HG03442 (cell line): ENCODE results near the gene SLC1A7.

ENCODE experiments used
- ATAC-seq: cut with Tn5 transposase; IDR thresholded peaks from one replicate; pipeline ENCODE4 v1.9.1; 2021; ENCODE audit warnings: mild to moderate bottlenecking, moderate library complexity; ENCODE audit not compliant: unreplicated experiment

SLC1A7 gene

DNA sequence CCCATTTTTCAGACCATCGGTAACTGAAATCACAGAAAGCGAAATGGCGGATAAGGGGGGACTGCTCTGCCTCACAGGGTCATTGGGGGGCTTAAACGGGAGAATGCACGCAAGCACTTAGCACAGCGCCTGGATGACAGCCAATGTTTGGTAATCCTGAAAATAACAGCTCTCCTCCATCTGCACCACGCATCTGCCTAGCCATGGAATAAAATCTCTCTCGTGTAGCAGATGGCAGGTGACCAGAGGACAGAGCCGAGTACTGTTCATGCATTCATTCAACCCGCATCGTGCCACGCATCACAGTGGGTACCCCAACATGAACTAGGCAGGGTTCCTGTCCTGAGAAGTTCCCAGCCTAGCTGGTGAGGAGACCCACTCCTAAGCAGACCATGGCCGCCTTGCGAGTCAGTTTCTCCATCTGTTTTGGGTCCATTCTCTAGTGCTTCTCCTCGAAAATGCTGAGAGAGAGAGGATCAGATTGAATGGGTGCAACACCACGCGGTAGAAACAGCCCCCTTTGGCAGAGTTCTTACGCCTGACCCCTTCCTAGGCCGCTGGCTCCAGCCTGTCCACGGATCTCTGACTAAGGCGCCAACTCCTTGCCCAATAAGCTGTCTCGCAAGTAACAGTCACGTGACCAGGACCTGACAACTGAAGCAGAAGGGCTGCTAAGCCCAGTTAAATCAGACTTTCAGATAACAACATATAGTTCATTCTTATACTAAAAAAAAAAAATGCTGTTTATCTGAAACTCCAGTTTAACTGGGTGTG lies 7.3 kb downstream of the SLC1A7 start:
- no peak for ATAC-seq

DNA sequence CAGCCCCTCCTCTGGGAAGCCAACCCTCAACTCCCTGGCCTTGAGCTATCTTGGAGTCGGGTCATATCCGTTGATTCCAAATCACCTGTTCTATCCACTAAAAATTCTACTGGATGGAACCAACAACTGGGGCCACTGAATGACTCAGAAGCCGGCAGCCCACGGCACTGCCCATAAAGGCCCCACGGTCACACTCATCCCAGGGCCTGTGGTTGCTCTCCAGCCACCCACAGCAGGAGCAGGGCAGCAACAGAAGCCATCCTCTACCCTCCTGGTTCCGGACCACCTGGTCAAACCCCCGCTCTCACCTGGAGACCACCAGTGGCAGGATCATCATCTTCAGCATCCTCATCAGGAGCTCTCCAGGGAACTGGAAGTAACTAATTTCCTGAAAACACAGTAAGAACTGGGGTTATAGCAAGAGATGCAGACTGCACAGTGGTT lies 8.4 kb downstream of the SLC1A7 start:
- ATAC-seq: no peak

DNA sequence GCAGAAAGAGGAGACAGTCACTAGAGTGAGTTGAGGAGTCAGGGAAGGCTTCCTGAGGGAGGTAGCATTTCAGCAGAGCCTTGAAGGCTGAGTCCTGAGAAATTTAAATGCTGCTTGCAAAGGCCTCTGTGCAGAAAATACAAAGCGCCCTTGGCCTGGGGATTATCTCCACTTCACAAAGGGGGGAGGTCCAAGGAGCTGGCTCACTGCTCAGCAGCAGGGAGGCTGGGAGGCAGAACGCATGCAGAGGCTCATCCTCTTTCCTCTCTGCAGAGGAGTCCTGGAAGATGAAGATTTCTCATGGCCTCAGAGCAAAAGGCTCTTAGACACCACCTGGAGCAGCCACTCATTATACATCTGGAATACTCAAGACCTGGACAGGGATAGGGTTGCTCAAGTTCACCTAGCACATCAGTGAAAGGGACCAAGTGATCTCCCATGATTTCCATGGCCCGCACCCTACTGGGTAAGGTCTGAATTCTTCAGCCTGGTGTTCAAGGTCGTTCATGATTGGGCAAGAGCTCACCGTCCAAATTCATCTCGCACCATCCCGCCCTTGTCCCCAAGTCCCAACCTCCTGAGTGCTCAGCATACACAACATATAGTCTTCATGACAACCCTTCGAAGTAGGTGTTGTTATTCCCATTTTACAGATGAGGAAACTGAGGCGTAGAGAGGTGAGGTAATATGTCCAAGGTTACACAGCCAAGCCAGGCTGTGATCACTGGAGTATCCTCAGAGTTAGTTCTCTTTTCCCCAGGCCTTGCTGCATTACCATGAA lies 9.0 kb downstream of the SLC1A7 start:
- no peak for ATAC-seq

DNA sequence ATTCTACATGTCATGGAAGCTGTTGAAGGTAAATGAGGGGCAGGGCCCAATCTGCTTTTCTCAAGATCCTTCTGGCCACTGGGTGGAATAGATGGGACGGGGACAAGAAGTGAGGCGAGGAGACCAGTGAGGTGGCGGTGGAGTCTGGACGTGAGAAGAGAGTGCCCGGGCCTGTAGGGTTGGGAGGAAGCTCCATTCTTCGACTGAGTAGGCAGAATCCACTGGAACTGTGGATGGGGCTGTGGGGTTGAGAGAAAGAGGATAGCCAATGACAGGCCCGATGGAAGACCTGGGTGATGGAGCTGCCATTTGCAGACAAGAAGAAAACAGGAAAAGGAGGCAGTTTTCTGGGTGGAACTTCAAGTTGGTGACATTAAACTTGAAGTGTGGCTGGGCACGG lies 10.3 kb downstream of the SLC1A7 start:
- no peak for ATAC-seq

DNA sequence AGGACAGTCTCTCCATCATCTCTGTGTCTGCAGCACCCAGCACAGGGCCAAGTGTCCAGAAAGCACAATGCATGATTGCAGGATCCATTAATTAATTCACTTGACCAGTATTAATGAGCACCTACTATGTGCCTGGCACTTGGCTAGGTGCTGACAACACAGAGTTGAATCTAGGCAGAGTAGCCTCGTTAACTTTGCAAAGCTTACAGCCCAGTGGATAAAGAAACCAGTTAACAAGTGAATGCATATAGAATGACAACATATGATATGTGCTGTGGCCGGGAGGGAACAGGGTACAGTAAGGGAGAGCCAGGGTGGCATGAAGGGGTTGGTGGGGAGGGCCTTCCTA lies 10.9 kb downstream of the SLC1A7 start:
- ATAC-seq: no peak

DNA sequence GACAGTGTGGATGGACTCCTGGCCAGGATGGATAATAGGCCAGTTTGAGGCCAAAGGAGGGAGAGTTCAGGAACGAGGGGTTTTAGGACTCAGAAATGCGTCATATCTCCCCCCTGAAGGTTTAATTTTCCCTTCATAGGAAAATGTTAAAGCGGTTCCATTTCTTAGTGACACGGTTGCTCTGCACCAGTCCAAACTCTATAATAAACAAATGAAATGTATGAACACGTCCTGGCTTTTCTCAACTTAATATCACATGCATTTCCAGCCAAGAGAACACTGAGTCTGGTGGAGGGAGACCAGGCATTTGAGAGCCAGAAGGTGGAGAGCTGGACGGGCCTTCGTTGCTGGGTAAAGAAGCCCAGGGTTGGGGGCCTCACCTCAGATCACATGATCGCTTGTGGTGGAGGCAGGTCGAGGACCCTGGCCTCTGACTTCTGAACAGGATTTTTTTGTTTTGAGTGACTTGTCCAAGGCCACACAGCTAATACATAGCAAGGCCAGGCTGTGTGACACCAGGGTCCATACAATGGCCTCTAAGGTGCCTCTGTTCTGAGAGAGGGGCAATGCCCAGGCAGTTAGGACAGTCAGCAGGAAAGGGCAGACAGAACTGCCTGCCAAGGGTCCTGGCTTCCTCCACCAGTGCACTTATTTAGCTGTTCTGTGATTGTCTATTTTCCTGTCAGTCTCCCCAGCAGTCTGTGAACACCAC lies 11.4 kb downstream of the SLC1A7 start:
- ATAC-seq: no peak

DNA sequence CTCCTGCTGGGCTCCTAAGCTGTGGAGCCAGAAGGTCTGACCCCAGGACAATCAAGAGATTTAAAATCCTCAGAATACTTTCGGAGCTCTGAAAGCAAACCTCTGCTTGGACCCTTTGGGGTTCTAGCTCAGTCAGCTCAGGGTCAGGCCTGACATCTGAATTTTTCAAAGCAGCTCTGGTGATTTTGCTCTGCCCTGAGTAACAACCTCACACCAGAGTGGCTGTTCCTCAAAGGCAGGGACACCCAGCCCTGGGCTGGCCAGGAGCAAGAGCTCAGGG lies 11.9 kb downstream of the SLC1A7 start:
- no peak for ATAC-seq

- no peak for ATAC-seq
Observed at GRCh38 chr1:53129891-53130597, 12.4 kb downstream of the SLC1A7 start.

DNA sequence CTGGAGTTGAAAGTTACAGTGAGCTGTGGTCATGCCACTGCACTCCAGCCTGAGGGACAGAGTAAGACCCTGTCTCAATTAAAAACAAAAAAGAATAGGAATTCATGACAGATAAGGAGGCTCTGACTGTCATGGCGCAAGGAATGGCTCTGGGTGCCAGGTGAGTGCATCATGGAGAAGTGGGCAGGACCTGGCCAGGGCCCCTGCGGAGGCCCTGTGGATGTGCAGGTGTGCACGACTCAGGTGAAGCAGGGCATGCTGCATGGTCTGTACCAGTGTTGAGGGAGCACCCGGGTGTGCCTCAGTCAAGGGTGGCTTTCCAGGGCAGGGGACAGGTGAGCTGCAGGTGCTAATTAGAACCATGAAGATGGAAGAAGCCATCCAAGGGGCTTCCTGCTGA lies 14.0 kb downstream of the SLC1A7 start:
- ATAC-seq: no peak

DNA sequence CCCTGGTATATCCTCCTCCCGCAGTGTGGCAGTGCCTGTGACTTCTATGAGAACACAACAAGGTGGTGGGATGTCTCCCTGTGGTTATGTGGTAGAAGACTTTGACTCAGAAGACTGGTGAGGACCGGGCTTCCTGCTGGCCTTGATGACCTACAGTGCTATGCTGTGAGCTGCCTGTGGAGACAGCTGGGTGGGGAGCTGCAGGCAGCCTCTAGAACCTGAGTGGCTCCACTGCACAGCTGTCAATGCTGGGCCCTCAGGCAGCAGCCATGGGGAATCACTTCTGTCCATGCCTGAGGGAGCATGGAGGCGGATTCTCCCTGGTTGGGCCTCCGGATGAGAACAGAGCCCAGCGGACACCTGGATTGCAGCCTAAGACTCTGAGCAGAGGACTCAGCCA lies 14.9 kb downstream of the SLC1A7 start:
- ATAC-seq: no peak

- ATAC-seq: no peak
Observed at GRCh38 chr1:53126495-53126894, 15.9 kb downstream of the SLC1A7 start.

DNA sequence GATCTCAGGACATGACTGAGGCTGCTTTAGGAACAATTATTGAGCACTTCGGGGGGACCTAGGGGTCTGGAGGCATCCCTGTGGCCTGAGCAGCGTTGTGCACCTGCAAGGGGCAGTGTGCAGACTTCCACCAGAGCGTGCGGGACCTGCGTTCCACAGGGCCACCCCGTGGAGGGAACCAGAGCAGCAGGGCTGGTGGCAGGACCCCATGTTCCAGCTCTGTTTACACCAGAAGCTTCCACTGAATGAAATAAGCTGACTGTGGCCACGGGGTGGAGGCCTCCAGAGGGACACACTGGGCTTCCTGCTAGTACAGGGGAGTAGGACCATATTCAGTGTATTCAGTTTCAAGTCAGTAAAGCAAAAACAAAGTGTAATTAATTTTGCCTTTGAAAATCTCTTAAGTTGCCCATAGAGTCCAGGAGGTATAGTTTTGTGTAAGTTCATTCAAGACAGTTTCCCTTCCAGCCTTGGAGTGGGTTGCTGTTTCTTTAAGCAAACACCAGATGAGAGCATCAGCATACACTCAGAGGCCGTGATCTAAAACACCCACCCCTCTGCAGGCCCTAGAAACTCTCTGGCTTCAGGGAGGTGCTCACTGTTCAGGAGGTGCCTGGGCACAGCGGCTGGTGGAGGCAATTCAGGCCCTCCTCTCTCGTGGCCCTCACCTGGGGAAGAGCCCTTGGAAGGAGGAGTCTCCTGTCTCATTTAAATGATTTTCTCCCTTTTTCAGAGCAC lies 16.6 kb downstream of the SLC1A7 start:
- no peak for ATAC-seq

DNA sequence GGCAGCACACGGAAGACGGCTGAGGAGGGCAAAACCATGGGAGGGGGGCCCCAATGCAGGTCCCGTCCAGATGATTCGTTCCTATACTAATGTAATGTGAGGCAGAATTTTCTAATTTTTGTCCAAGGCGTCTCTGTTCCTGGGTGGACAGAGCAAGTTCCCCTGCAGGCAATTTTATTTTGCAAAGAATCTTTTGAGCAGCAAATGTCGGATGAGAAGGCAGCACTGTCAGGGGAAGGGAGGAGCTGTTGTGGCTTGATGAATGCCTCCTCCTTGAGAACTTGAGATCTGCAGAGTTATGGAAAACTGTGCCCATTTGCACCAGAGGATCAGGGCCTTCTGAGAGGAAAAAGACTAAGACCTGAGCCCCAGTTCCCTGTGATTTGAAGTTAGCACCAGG lies 17.3 kb downstream of the SLC1A7 start:
- ATAC-seq: no peak

- no peak for ATAC-seq
Observed at GRCh38 chr1:53123453-53124140, 18.8 kb downstream of the SLC1A7 start.

GRCh38 chr1:53122961-53123413 lies 19.5 kb downstream of the SLC1A7 start:
- ATAC-seq: no peak

DNA sequence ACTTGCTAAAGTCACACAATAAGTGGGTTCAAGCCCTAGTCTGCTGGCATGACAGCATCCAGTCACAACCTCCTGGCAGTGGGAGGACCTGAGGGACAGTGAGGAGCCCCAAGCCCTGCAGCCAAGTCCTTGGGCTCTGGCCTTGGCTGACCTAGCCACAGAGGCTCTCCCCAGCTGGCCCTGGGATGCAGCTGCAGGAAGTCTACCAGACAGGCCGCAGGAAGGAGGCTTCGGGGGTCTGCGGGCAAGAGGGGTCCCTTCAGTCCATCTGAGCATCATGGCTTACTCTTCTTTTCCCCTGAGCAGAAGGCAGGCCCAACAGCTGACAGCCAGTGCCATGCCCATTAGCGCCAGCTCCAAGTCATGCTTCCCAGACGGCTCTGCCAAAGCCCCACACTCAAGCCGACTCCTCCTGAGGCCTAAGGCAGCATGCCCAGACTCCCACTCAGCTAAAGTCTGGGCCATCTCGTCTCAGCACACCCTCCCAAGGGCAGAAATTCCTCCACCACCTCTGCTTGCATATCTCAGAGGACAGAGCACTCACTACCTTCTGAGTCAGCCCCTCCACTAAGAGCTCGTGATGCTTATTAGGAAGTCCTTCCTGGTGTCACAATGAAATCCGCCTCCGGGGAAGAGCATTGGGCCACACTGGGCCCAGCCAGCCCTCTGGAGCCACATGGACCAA lies 20.1 kb downstream of the SLC1A7 start:
- no peak for ATAC-seq

DNA sequence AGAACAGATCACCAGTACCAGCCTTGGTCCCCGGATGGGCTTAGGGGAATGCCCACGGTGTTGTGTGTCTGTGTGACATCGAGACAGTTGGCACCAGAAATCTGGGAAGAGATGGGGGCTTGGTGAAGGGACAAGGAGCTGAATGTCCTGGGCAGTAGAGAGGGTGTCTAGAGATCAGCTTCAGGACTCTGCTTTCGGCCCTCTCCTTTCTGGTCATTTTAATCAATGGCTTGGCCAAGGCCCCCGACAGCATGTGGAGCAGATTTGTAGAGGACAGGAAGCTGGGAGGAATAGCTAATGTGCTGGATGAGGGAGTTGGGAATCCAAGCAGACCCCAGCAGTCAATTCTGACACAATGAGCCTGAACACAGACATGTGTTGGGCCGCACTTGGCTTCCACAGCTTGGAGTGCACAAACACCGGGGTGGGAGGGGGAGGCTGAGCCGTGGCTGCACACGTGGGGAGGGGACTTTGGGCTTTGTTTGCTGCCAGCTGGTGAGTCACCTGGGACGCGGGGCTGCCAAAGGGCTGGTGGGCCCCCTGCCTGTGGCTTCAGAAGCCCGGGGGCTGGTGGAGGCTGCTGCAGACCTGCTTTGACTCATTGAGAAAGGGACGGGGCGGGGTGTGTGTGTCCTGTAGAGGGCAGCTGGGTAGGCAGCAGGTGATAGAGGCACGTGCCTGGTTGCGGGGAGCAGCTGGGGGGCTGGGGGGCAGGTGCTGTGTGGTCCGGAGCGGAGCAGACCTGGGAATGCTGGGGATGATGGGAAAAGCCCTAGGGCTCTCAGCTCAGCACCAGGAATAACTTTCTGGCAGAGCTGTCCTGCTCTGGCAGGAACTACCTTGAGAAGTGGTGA lies 20.9 kb downstream of the SLC1A7 start:
- no peak for ATAC-seq

DNA sequence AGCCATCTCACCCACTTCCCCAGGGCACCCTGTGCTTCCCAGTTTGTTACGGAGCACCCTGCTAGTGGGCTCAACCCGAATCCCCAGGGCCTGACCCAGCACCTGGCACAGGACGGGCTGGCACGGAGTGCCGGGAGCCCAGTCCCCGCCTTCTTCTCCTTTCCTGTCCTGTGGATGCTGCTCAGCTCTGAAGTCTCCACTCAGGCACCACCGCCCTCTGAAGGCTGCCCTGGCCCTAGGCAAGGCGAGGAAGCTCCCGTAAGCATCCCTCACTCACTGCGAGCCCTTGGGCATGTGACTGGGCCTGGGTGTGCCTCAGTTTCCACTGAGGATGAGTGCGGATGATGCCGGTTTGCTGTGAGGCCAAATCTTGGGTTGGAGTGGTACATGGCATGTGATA lies 21.8 kb downstream of the SLC1A7 start:
- no peak for ATAC-seq

- ATAC-seq: no peak
Observed at GRCh38 chr1:53117836-53118235, 24.6 kb downstream of the SLC1A7 start.
